HCT116 (cell line): ENCODE measurements around the gene SF1. TPM values are rescaled to one million over a fixed set of nuclear protein-coding genes. Genes with fewer than 3 reads are reported as not detected.

Source experiments
- ATAC-seq: fragments of 200-7000 bp; cut with Tn5 transposase; 2 replicates; pipeline ENCODE4 v1.9.1; 2020; ENCODE audit warnings: mild to moderate bottlenecking, moderate library complexity
- BruUV-seq: library from RNA; stranded (reverse); fragments of 400-500 nt; replicated peaks from 2 replicates; lab custom pipeline; 2021; lab: Mats Ljungman, UMichigan
- CTCF ChIA-PET: fragments of 300-600 bp; sonication (Branson Sonifier 250); formaldehyde crosslinking; loops from one replicate; lab custom pipeline; 2021; ENCODE audit warnings: antibody characterized with exemption; lab: Charles Lee
- POLR2A ChIA-PET: fragments of 300-600, 350-600 bp; sonication (Branson Sonifier 250); formaldehyde crosslinking; loops from one replicate; lab custom pipeline; 2021; ENCODE audit warnings: antibody characterized with exemption; lab: Charles Lee
- RAD21 ChIA-PET, 2 experiments: fragments of 300-600 bp; sonication (Branson Sonifier 250); formaldehyde crosslinking; loops; one replicate each; lab custom pipeline; 2023; ENCODE audit warnings: low total read pairs in 2 of 2; ENCODE audit not compliant: uncharacterized antibody in 2 of 2, unreplicated experiment in 2 of 2, low non-redundant PET in 1 of 2; lab: Charles Lee
- DNase-seq: peaks from one replicate; pipeline ENCODE4 v3.0.0-alpha.2; 2010; ENCODE audit warnings: low read depth, low spot score
- H2AFZ ChIP-seq: fragments of 200-600 bp; shearing (Covaris generic), sonication (generic); 2 replicates; pipeline ENCODE4 v1.6.1; 2017; ENCODE audit warnings: low read depth, mixed run types, mixed read lengths, antibody characterized with exemption, low read length; ENCODE audit not compliant: poor library complexity, severe bottlenecking
- H3K27ac ChIP-seq: 2 replicates; pipeline ENCODE4 v1.5.1; 2012; ENCODE audit warnings: low read depth, low read length
- H3K27me3 ChIP-seq: fragments of 200-600 bp; sonication (generic); 2 replicates; pipeline ENCODE4 v1.6.1; 2016; ENCODE audit warnings: mixed run types, low read length, mixed read lengths; ENCODE audit not compliant: insufficient read depth
- H3K36me3 ChIP-seq, 2 experiments: fragments of 200-500 bp in 1 of 2; fragments of 200-600 bp in 1 of 2; sonication (Bioruptor generic) in 1 of 2; sonication (generic) in 1 of 2; 2 replicates each; pipeline versions ENCODE4 v1.5.1 to v1.6.1; 2014 to 2016; ENCODE audit warnings: low read length in 2 of 2, inconsistent platforms in 1 of 2, mixed read lengths in 1 of 2, mixed run types in 1 of 2; ENCODE audit not compliant: insufficient read depth in 2 of 2, control insufficient read depth in 1 of 2
- H3K4me1 ChIP-seq, 2 experiments: fragments of 200-600 bp in 1 of 2; sonication (generic) in 1 of 2; 2 replicates each; pipeline versions ENCODE4 v1.5.1 to v1.6.1; 2012 to 2017; ENCODE audit warnings: low read length in 2 of 2, inconsistent platforms in 1 of 2, mild to moderate bottlenecking in 1 of 2, mixed read lengths in 1 of 2, mixed run types in 1 of 2, moderate library complexity in 1 of 2; ENCODE audit not compliant: insufficient read depth in 2 of 2, control insufficient read depth in 1 of 2
- H3K4me2 ChIP-seq: fragments of 200-600 bp; sonication (generic); 2 replicates; pipeline ENCODE4 v1.6.1; 2017; ENCODE audit warnings: mixed run types, low read length, mixed read lengths
- H3K4me3 ChIP-seq, 2 experiments: fragments of 200-600 bp in 1 of 2; sonication (generic) in 1 of 2; replicated peaks in 1 of 2; 2 replicates each; pipeline ENCODE4 v1.5.1; 2011 to 2016; ENCODE audit warnings: low read length in 2 of 2, control low read depth in 1 of 2, low read depth in 1 of 2, mild to moderate bottlenecking in 1 of 2, mixed read lengths in 1 of 2, mixed run types in 1 of 2
- H3K79me2 ChIP-seq: fragments of 200-600 bp; sonication (generic); 2 replicates; pipeline ENCODE4 v1.6.1; 2017; ENCODE audit warnings: mild to moderate bottlenecking, mixed run types, low read length, moderate library complexity, mixed read lengths; ENCODE audit not compliant: insufficient read depth
- H3K9ac ChIP-seq: fragments of 200-600 bp; sonication (generic); 2 replicates; pipeline ENCODE4 v1.6.1; 2016; ENCODE audit warnings: low read length, mixed read lengths
- H3K9me2 ChIP-seq: fragments of 200-600 bp; sonication (generic), shearing (Covaris generic); 2 replicates; pipeline ENCODE4 v1.6.1; 2017; ENCODE audit warnings: mixed run types, mild to moderate bottlenecking, moderate library complexity; ENCODE audit not compliant: insufficient read depth
- H3K9me3 ChIP-seq, 2 experiments: fragments of 200-500 bp in 1 of 2; fragments of 200-600 bp in 1 of 2; sonication (Bioruptor generic) in 1 of 2; sonication (generic) in 1 of 2; 2 replicates each; pipeline ENCODE4 v1.6.1; 2014 to 2017; ENCODE audit warnings: low read length in 2 of 2, mixed read lengths in 2 of 2, inconsistent platforms in 1 of 2, low read depth in 1 of 2, mild to moderate bottlenecking in 1 of 2, mixed run types in 1 of 2, moderate library complexity in 1 of 2; ENCODE audit not compliant: control insufficient read depth in 1 of 2, insufficient read depth in 1 of 2
- H4K20me1 ChIP-seq: fragments of 200-600 bp; sonication (generic), shearing (Covaris generic); 2 replicates; pipeline ENCODE4 v1.6.1; 2017; ENCODE audit warnings: mixed run types, mild to moderate bottlenecking, moderate library complexity; ENCODE audit not compliant: insufficient read depth
- CEBPB ChIP-seq: IDR thresholded peaks from 2 replicates; pipeline ENCODE4 v1.6.1; 2012; ENCODE audit warnings: low read depth
- EGR1 ChIP-seq: IDR thresholded peaks from 2 replicates; pipeline ENCODE4 v1.6.1; 2012; ENCODE audit warnings: low read depth
- ELF1 ChIP-seq: IDR thresholded peaks from 2 replicates; pipeline ENCODE4 v1.6.1; 2012; ENCODE audit warnings: low read depth, borderline replicate concordance
- EZH2phosphoT487 ChIP-seq: fragments of 200-600 bp; IDR thresholded peaks from 2 replicates; pipeline ENCODE4 v1.6.1; 2018; ENCODE audit warnings: antibody characterized with exemption, borderline replicate concordance
- MAX ChIP-seq: IDR thresholded peaks from 2 replicates; pipeline ENCODE4 v1.6.1; 2012
- POLR2AphosphoS5 ChIP-seq: IDR thresholded peaks from 2 replicates; pipeline ENCODE4 v1.6.1; 2011; ENCODE audit warnings: mild to moderate bottlenecking, low read depth, low read length, moderate library complexity
- SIN3A ChIP-seq: IDR thresholded peaks from 2 replicates; pipeline ENCODE4 v1.6.1; 2012; ENCODE audit warnings: low read depth
- SRF ChIP-seq: IDR thresholded peaks from 2 replicates; pipeline ENCODE4 v1.6.1; 2012; ENCODE audit warnings: low read depth
- ZNF274 ChIP-seq: fragments of 200-500 bp; sonication (Bioruptor generic); IDR thresholded peaks from 2 replicates; pipeline ENCODE4 v1.6.1; 2014; ENCODE audit warnings: mild to moderate bottlenecking, low read depth, low read length, inconsistent platforms
- intact Hi-C: fragments of 100-400 bp; cut with micrococcal nuclease; formaldehyde crosslinking; loops from 2 replicates; pipeline ENCODE4 v1.10.0; 2022
- total RNA-seq: library from RNA; stranded (reverse); gene quantifications from one replicate; pipeline ENCODE4 v1.2.1, GENCODE V29; 2021; ENCODE audit not compliant: unreplicated experiment

Gene SF1
- total RNA-seq, 1 experiment from 2014 or later = 403 TPM

GRCh38 chr11:64759722-64760719 lies 18.3 kb downstream of the SF1 start, which contains the start of gene PYGM:
Gene PYGM (minus strand): TSS chr11:64759974. CDS start chr11:64759898, 76 bp downstream.
- Histone ChIP-seq H3K4me3 (no peak within 1 kb of the TSS), H3K9me2 (no peaks in the 10 kb centered on the region), H3K9me3 (no peaks in the 10 kb centered on the region), H3K4me1 (peaks cover 0 to 11% of the 10 kb centered on the region in 2 experiments; a peak in 1 of 4 replicates), H3K4me2 (no peak within 1 kb of the TSS), H3K36me3 (peaks cover 20 to 21% of the 10 kb centered on the region in 2 experiments), H3K9ac (no peak within 1 kb of the TSS), H3K27me3 (no peaks in the 10 kb centered on the region), H3K79me2 (peaks cover 9% of the 10 kb centered on the region; the same call in 1 of the 2 replicates), H4K20me1 (peaks cover 10% of the 10 kb centered on the region; the same call in 1 of the 2 replicates), H3K27ac (no peak within 1 kb of the TSS), H2AFZ (no peak within 1 kb of the TSS)
- ChIA-PET RAD21 (no interaction called here), CTCF (interaction anchor here (0.9 kb wide), 1 partner anchor 19 kb away, joined by 4 read pairs; the partner anchor contains the start of gene SF1), POLR2A (interaction anchor here (0.8 to 1.1 kb wide), 3 partner anchors 10 to 19 kb away, joined by 3 to 4 read pairs (median 4); partner anchors contain the start of gene SF1)
- no peak for DNase-seq
- BruUV-seq = no TSS peak
- TF ChIP-seq CEBPB (no peak), SIN3A (no peak), ELF1 (no peak), EGR1 (no peak), EZH2phosphoT487 (no peak), MAX (no peak), SRF (no peak), POLR2AphosphoS5 (no peak), ZNF274 (no peak)
- intact Hi-C loops = no loop called here
- ATAC-seq = peak; percentile 24
